ENCODE measurements around the gene GDPD3.

DNA sequence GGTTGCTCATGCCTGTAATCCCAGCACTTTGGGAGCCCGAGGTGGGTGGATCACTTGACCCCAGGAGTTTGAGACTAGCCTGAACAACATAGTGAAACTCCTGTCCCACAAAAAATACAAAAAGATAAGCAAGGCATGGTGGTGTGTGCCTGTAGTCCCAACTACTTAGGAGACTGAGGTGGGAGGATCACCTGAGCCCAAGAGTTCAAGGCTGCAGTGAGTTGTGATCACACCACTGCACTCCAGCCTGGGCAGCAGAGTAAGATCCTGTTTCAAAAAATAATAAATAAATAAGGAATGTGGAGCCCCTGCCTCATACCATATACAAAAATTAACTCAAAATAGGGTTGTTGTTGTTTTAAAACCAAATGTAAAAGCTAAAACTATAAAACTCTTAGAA, 43.9 kb upstream of the GDPD3 start:
- TF ChIP-seq CTCF (IDR thresholded peaks at IDR 0.05) (no peak), POLR2A (IDR thresholded peaks at IDR 0.05) (no peak), POLR2AphosphoS5 (IDR thresholded peaks at IDR 0.05) (no peak)
